H1 (cell line): Measurements from ENCODE around the gene TOP2B. TPM values are rescaled to one million over a fixed set of nuclear protein-coding genes. Genes with fewer than 3 reads are reported as not detected.

Experiments used
- CTCF ChIA-PET: fragments of 300-600 bp; sonication (Branson Sonifier 250); formaldehyde crosslinking; loops from one replicate; lab custom pipeline; 2021; ENCODE audit not compliant: partially characterized antibody; lab: Charles Lee
- POLR2A ChIA-PET: fragments of 300-600 bp; sonication (Branson Sonifier 250); formaldehyde crosslinking; loops from one replicate; lab custom pipeline; 2021; ENCODE audit warnings: inconsistent platforms; ENCODE audit not compliant: partially characterized antibody; lab: Charles Lee
- DNase-seq, 2 experiments: peaks; one replicate each; pipeline versions ENCODE4 v3.0.0 to v3.0.0-alpha.2; 2010 to 2022; ENCODE audit warnings: low spot score in 2 of 2, low read depth in 1 of 2, mixed read lengths in 1 of 2
- FAIRE-seq: peaks from 2 replicates; lab custom pipeline; 2011; peaks lifted over from hg19 to GRCh38; lab: Jason Lieb, UNC
- H2AFZ ChIP-seq: 2 replicates; pipeline ENCODE4 v1.8.1; 2012; ENCODE audit warnings: low read length, inconsistent platforms
- H2AK5ac ChIP-seq: 2 replicates; pipeline ENCODE4 v1.6.1; 2013; ENCODE audit warnings: low read depth, low read length
- H2BK120ac ChIP-seq: replicated peaks from 2 replicates; pipeline ENCODE3; 2013; ENCODE audit warnings: low read depth, low read length, inconsistent platforms
- H2BK12ac ChIP-seq: 2 replicates; pipeline ENCODE4 v1.6.1; 2013; ENCODE audit warnings: low read depth, low read length
- H2BK15ac ChIP-seq: 2 replicates; pipeline ENCODE4 v1.6.1; 2013; ENCODE audit warnings: low read length
- H2BK20ac ChIP-seq: 2 replicates; pipeline ENCODE4 v1.6.1; 2013; ENCODE audit warnings: low read length
- H2BK5ac ChIP-seq: 2 replicates; pipeline ENCODE4 v1.6.1; 2013; ENCODE audit warnings: low read depth, low read length
- H3K14ac ChIP-seq: 2 replicates; pipeline ENCODE4 v1.6.1; 2013; ENCODE audit warnings: inconsistent platforms; ENCODE audit not compliant: insufficient read length
- H3K18ac ChIP-seq: 2 replicates; pipeline ENCODE4 v1.6.1; 2013; ENCODE audit warnings: low read length; ENCODE audit errors: extremely low read depth
- H3K23ac ChIP-seq: 2 replicates; pipeline ENCODE4 v1.6.1; 2013; ENCODE audit warnings: inconsistent platforms; ENCODE audit not compliant: insufficient read length
- H3K23me2 ChIP-seq: 2 replicates; pipeline ENCODE4 v1.6.1; 2013; ENCODE audit warnings: low read depth, low read length
- H3K27ac ChIP-seq: 2 replicates; pipeline ENCODE4 v1.6.1; 2011; ENCODE audit warnings: low read depth, low read length, inconsistent platforms
- H3K27me3 ChIP-seq, 4 experiments: replicated peaks in 1 of 4; 1 replicate in 1 of 4; 2 replicates in 3 of 4; pipeline versions ENCODE4 v1.6.1 to v1.8.1; 2011 to 2013; ENCODE audit warnings: low read length in 3 of 4, mild to moderate bottlenecking in 3 of 4, inconsistent platforms in 2 of 4, mixed read lengths in 2 of 4, moderate library complexity in 1 of 4; ENCODE audit not compliant: control insufficient read depth in 3 of 4, insufficient read depth in 3 of 4; ENCODE audit errors: extremely low read depth in 1 of 4
- H3K36me3 ChIP-seq, 4 experiments: 2 replicates each; pipeline versions ENCODE4 v1.6.1 to v1.8.1; 2011 to 2013; ENCODE audit warnings: mild to moderate bottlenecking in 4 of 4, low read length in 3 of 4, moderate library complexity in 2 of 4, control low read depth in 1 of 4, inconsistent platforms in 1 of 4; ENCODE audit not compliant: insufficient read depth in 4 of 4, control insufficient read depth in 2 of 4
- H3K4ac ChIP-seq: replicated peaks from 2 replicates; pipeline ENCODE3; 2013; ENCODE audit warnings: low read length, low read depth, mixed read lengths, inconsistent platforms; ENCODE audit not compliant: insufficient read length
- H3K4me1 ChIP-seq, 4 experiments: replicated peaks in 1 of 4; 1 replicate in 1 of 4; 2 replicates in 3 of 4; pipeline versions ENCODE4 v1.6.1 to v1.8.1; 2011 to 2013; ENCODE audit warnings: low read length in 3 of 4, inconsistent platforms in 2 of 4, mixed read lengths in 1 of 4; ENCODE audit not compliant: insufficient read depth in 4 of 4, control insufficient read depth in 3 of 4
- H3K4me2 ChIP-seq, 2 experiments: 2 replicates each; pipeline versions ENCODE4 v1.6.1 to v1.8.1; 2011 to 2013; ENCODE audit warnings: low read depth in 2 of 2, low read length in 2 of 2, control low read depth in 1 of 2, inconsistent platforms in 1 of 2, mild to moderate bottlenecking in 1 of 2; ENCODE audit not compliant: insufficient read depth in 1 of 2
- H3K4me3 ChIP-seq, 4 experiments: fragments of 200-600, 300-600 bp in 1 of 4; sonication (generic), shearing (Covaris generic), sonication (Bioruptor Twin) in 1 of 4; 2 replicates each; pipeline versions ENCODE4 v1.5.1 to v1.8.1; 2011 to 2016; ENCODE audit warnings: low read length in 4 of 4, low read depth in 3 of 4, control low read depth in 2 of 4, inconsistent platforms in 2 of 4, mild to moderate bottlenecking in 2 of 4, mixed read lengths in 1 of 4, moderate library complexity in 1 of 4; ENCODE audit not compliant: insufficient read depth in 2 of 4; ENCODE audit errors: extremely low read depth in 1 of 4
- H3K56ac ChIP-seq: replicated peaks from 2 replicates; pipeline ENCODE3; 2013; ENCODE audit warnings: low read depth, mild to moderate bottlenecking, mixed read lengths, low read length, inconsistent platforms; ENCODE audit not compliant: insufficient read length
- H3K79me1 ChIP-seq: 2 replicates; pipeline ENCODE4 v1.6.1; 2013; ENCODE audit warnings: low read depth, low read length, control low read depth
- H3K79me2 ChIP-seq, 2 experiments: 2 replicates each; pipeline versions ENCODE4 v1.6.1 to v1.8.1; 2012 to 2013; ENCODE audit warnings: low read length in 2 of 2, mild to moderate bottlenecking in 2 of 2, inconsistent platforms in 1 of 2; ENCODE audit not compliant: insufficient read depth in 2 of 2, control insufficient read depth in 1 of 2
- H3K9ac ChIP-seq, 4 experiments: replicated peaks in 1 of 4; 1 replicate in 1 of 4; 2 replicates in 3 of 4; pipeline versions ENCODE4 v1.6.1 to v1.8.1; 2011 to 2013; ENCODE audit warnings: low read depth in 3 of 4, low read length in 3 of 4, control low read depth in 2 of 4, mild to moderate bottlenecking in 2 of 4, moderate library complexity in 2 of 4, inconsistent platforms in 1 of 4; ENCODE audit errors: extremely low read depth in 1 of 4
- H3K9me3 ChIP-seq, 2 experiments: 2 replicates each; pipeline versions ENCODE4 v1.6.1 to v1.8.1; 2012 to 2013; ENCODE audit warnings: mild to moderate bottlenecking in 2 of 2, moderate library complexity in 2 of 2, control low read depth in 1 of 2, inconsistent platforms in 1 of 2, low read depth in 1 of 2, low read length in 1 of 2, mixed read lengths in 1 of 2; ENCODE audit not compliant: insufficient read depth in 2 of 2
- H4K20me1 ChIP-seq, 2 experiments: replicated peaks in 1 of 2; 2 replicates each; pipeline versions ENCODE3 to v1.8.1; 2011 to 2013; ENCODE audit warnings: inconsistent platforms in 2 of 2, low read length in 2 of 2, mild to moderate bottlenecking in 1 of 2; ENCODE audit not compliant: insufficient read depth in 2 of 2, control insufficient read depth in 1 of 2
- H4K5ac ChIP-seq: 2 replicates; pipeline ENCODE4 v1.6.1; 2013; ENCODE audit warnings: low read length, low read depth, mixed read lengths, inconsistent platforms; ENCODE audit not compliant: insufficient read length
- H4K8ac ChIP-seq: 2 replicates; pipeline ENCODE4 v1.8.0; 2013; ENCODE audit warnings: mild to moderate bottlenecking, moderate library complexity, low read length, inconsistent platforms; ENCODE audit not compliant: insufficient read depth; ENCODE audit errors: extremely low read depth
- H4K91ac ChIP-seq: replicated peaks from 2 replicates; pipeline ENCODE3; 2013; ENCODE audit warnings: low read length, mixed read lengths, inconsistent platforms; ENCODE audit not compliant: insufficient read length
- ASH2L ChIP-seq: fragments of 200-600, 300-600 bp; sonication (generic); IDR thresholded peaks from one replicate; pipeline ENCODE4 v1.7.1; 2017; ENCODE audit warnings: low read length
- ATF3 ChIP-seq: IDR thresholded peaks from 2 replicates; pipeline ENCODE4 v1.6.1; 2011; ENCODE audit warnings: low read depth, mild to moderate bottlenecking, low read length; ENCODE audit not compliant: insufficient read depth
- BACH1 ChIP-seq: IDR thresholded peaks from 2 replicates; pipeline ENCODE4 v1.6.1; 2012; ENCODE audit warnings: low read length, improper control_type of control experiment
- CTBP2 ChIP-seq: IDR thresholded peaks from 2 replicates; pipeline ENCODE4 v1.7.0; 2011; ENCODE audit warnings: borderline replicate concordance, mild to moderate bottlenecking, moderate library complexity, mixed read lengths, low read length; ENCODE audit not compliant: insufficient read depth, insufficient read length
- POLR2AphosphoS5 ChIP-seq: IDR thresholded peaks from 2 replicates; pipeline ENCODE4 v1.6.1; 2011; ENCODE audit warnings: low read depth, low read length
- RAD21 ChIP-seq, 2 experiments: IDR thresholded peaks in 1 of 2; conservative IDR thresholded peaks in 1 of 2; 2 replicates each; pipeline ENCODE4 v1.6.1; 2011; ENCODE audit warnings: low read depth in 2 of 2, low read length in 2 of 2, improper control_type of control experiment in 1 of 2, inconsistent platforms in 1 of 2, mild to moderate bottlenecking in 1 of 2, moderate library complexity in 1 of 2
- SAP30 ChIP-seq: fragments of 300-600 bp; sonication (generic); IDR thresholded peaks from 2 replicates; pipeline ENCODE4 v1.7.1; 2012; ENCODE audit warnings: low read length, moderate library complexity, mild to moderate bottlenecking, inconsistent platforms; ENCODE audit not compliant: insufficient read depth, insufficient replicate concordance
- SIX5 ChIP-seq: IDR thresholded peaks from 2 replicates; pipeline ENCODE4 v1.6.1; 2011; ENCODE audit warnings: mild to moderate bottlenecking, low read depth, low read length
- SP1 ChIP-seq: IDR thresholded peaks from 2 replicates; pipeline ENCODE4 v1.6.1; 2011; ENCODE audit warnings: low read depth, low read length
- SP2 ChIP-seq: IDR thresholded peaks from 2 replicates; pipeline ENCODE4 v1.6.1; 2012; ENCODE audit warnings: mild to moderate bottlenecking, low read length, inconsistent platforms
- TBP ChIP-seq: IDR thresholded peaks from 2 replicates; pipeline ENCODE4 v1.6.1; 2011; ENCODE audit warnings: low read depth, low read length, improper control_type of control experiment
- ZNF274 ChIP-seq: IDR thresholded peaks from 2 replicates; pipeline ENCODE4 v1.7.0; 2012; ENCODE audit warnings: low read length, borderline replicate concordance; ENCODE audit errors: extremely low read depth
- WGBS, 2 experiments: shearing (Covaris generic) in 1 of 2; methylation state at CpG; one replicate each; pipeline versions ENCODE4 v1.1.6 to v1.1.7; 2013 to 2015; ENCODE audit warnings: low lambda C conversion rate in 2 of 2, mixed read lengths in 2 of 2, inconsistent platforms in 1 of 2, low coverage in 1 of 2, missing lambda C conversion rate in 1 of 2; ENCODE audit not compliant: insufficient replicate concordance in 2 of 2, insufficient coverage in 1 of 2, insufficient read length in 1 of 2; ENCODE audit errors: extremely low coverage in 1 of 2, missing lambda C conversion rate in 1 of 2; 5-methylcytosine and 5-hydroxymethylcytosine counted together
- polyA plus RNA-seq, 7 experiments: library from polyadenylated mRNA; depleted of rRNA in 3 of 7; stranded (reverse) in 5 of 7; unstranded in 2 of 7; fragments of >200 nt in 5 of 7; fragments of 200-250 nt in 2 of 7; gene quantifications; 1 replicate in 5 of 7; 2 replicates in 1 of 7; 4 replicates in 1 of 7; pipeline versions ENCODE4 v1.2.1 to v1.2.3, GENCODE V29; 2011 to 2013; ENCODE audit warnings: missing spikeins in 2 of 7, mixed read lengths in 2 of 7
- total RNA-seq: library from RNA; stranded (reverse); fragmentation: NEBNext Ultra II Directional; extraction: Animal tissue kit (Norgen Biotek cat#: 25700); gene quantifications from 2 replicates; pipeline ENCODE4 v1.2.1, GENCODE V29; 2021

Gene TOP2B
- total and polyA plus RNA-seq, 2 of the 8 experiments (the other 6 are each of a cell fraction or from before 2014, with no cell fraction given): 34.9 to 206 TPM

DNA sequence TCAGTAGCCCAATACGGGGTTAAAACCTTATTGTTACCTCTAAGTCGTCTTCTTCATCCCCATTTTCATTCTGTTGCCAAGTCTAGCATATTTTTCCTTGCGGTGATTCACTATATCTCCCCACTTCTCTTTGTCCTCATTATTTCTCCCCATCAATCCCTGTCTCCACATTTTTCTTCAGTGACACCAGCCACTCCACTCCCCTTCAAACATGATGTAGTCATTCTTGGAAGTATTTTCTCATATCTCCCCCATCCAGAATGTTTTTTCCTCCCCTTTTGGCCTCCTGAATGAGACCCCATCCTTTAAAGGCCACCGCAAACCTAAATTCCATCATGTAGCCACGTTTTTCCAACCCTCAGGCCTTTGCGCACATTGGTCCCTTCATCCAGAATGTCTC, 105.9 kb downstream of the TOP2B start:
- CTCF ChIA-PET: interaction anchor here (1.5 kb wide), 1 partner anchor 9 kb away, joined by 3 read pairs; no protein-coding TSS in a partner anchor
- FAIRE-seq: no peak

More for the DNA sequence above, 105.9 kb downstream of the TOP2B start:
- no peak overlapping the region for H3K56ac ChIP-seq
- H3K4me3 ChIP-seq: no peak overlapping the region
- no peak overlapping the region for H2BK120ac ChIP-seq
- no peaks in the 10 kb centered on the region for H3K27me3 ChIP-seq
- H4K20me1 ChIP-seq: no peaks in the 10 kb centered on the region
- no peaks in the 10 kb centered on the region for H3K4me1 ChIP-seq
- no peak overlapping the region for H2AK5ac ChIP-seq
- TF ChIP-seq RAD21 (IDR thresholded peaks at IDR 0.05 in 1 of 2, conservative IDR thresholded peaks at IDR 0.05 in 1 of 2; ENCODE audit: low read depth in 2 of 2, low read length in 2 of 2) (no peak), ZNF274 (no peak), SAP30 (no peak), ATF3 (no peak), SP1 (no peak), BACH1 (no peak), SP2 (no peak), POLR2AphosphoS5 (no peak), CTBP2 (no peak), SIX5 (no peak), TBP (no peak), ASH2L (no peak)
- TF ChIP-seq, all 59 proteins: peak for 0
- Histone ChIP-seq H4K5ac (no peak overlapping the region), H4K91ac (no peak overlapping the region), H3K4ac (no peak overlapping the region), H3K9me3 (no peaks in the 10 kb centered on the region), H3K36me3 (no peaks in the 10 kb centered on the region), H3K23ac (no peak overlapping the region), H4K8ac (no peak overlapping the region), H3K27ac (no peak overlapping the region), H3K18ac (no peak overlapping the region), H2BK5ac (no peak overlapping the region), H3K4me2 (no peak overlapping the region), H3K9ac (no peak overlapping the region), H3K79me2 (no peaks in the 10 kb centered on the region), H3K79me1 (no peaks in the 10 kb centered on the region), H2BK15ac (no peak overlapping the region), H3K14ac (no peak overlapping the region), H3K23me2 (no peaks in the 10 kb centered on the region; the same call in 1 of the 2 replicates), H2AFZ (no peak overlapping the region), H2BK20ac (no peak overlapping the region), H2BK12ac (no peak overlapping the region)
- DNase-seq: no peak
- 90% methylated on average over 6 of the region's 6 CpGs; no CpG with 5 or more reads in 1 of the 2 experiments for WGBS, 2 experiments
- POLR2A ChIA-PET: interaction anchor here (0.8 kb wide), 1 partner anchor 23 kb away, joined by 3 read pairs; no protein-coding TSS in a partner anchor
